Esophagus squamous epithelium (tissue), 4 donors: Measurements from ENCODE around the gene DPH2.

Source experiments
- CTCF ChIP-seq, 6 experiments: fragments of 450-650 bp in 4 of 6; fragments of 200-600 bp in 2 of 6; sonication (generic) in 2 of 6; IDR thresholded peaks; one replicate each; pipeline ENCODE4 v1.5.1; 2016 to 2019; ENCODE audit warnings: antibody characterized with exemption in 6 of 6, mild to moderate bottlenecking in 4 of 6, moderate library complexity in 4 of 6
- POLR2A ChIP-seq, 4 donors: fragments of 450-650 bp; IDR thresholded peaks; one replicate each; pipeline ENCODE4 v1.6.1; 2017; ENCODE audit warnings: antibody characterized with exemption in 4 of 4, mild to moderate bottlenecking in 4 of 4, moderate library complexity in 3 of 4

- TF ChIP-seq POLR2A (IDR thresholded peaks at IDR 0.05) (no peak), CTCF (IDR thresholded peaks at IDR 0.05) (no peak)
These were observed 6.8 kb upstream of the DPH2 start for GRCh38 chr1:43963006-43963405.
